Stimulated activated CD4-positive, alpha-beta T cell treated with anti-CD3 and anti-CD28 coated beads, Interleukin-15, amount 100 ng/mL, for 24 hours (primary cell): Measurements from ENCODE around the gene RETREG1.
A peak's percentile ranks its signal among the peaks of the same experiment; 100 is the strongest.
"Not testable (repeated sequence)": the region's sequence is repeated elsewhere in the genome, so short reads cannot be mapped to it uniquely, and the experiment has no call there.

Experiments
- DNase-seq: peaks from one replicate; pipeline ENCODE4 v3.0.0-alpha.2; 2020

Gene RETREG1, protein sequence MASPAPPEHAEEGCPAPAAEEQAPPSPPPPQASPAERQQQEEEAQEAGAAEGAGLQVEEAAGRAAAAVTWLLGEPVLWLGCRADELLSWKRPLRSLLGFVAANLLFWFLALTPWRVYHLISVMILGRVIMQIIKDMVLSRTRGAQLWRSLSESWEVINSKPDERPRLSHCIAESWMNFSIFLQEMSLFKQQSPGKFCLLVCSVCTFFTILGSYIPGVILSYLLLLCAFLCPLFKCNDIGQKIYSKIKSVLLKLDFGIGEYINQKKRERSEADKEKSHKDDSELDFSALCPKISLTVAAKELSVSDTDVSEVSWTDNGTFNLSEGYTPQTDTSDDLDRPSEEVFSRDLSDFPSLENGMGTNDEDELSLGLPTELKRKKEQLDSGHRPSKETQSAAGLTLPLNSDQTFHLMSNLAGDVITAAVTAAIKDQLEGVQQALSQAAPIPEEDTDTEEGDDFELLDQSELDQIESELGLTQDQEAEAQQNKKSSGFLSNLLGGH

DNA sequence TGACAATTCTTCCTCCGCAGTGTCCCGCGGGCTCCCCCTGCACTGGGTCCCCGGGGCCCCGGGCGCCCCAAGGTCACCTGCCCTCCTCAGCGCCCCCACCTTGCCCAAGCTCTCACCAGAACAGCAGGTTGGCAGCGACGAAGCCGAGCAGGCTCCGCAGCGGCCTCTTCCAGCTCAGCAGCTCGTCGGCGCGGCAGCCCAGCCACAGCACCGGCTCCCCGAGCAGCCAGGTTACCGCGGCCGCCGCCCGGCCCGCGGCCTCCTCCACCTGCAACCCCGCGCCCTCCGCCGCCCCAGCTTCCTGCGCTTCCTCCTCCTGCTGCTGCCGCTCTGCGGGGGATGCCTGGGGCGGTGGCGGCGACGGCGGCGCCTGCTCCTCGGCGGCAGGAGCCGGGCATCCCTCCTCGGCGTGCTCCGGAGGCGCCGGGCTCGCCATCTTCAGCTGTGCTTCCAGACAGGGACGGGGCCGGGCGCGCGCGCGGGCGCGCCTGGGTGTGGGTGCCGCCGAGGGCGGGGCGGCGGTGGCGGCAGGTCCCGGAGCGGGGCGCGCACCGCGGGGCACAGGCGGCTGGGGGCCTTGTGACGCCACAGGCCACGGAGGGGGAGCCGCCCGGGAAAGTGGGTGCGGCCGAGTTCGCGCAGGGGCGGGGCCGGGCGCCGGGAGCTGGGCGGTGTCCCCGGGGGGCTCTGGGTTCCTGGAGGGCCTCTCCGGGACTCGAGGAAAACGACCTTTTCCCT is at the start of gene RETREG1:
TSS of gene RETREG1 (minus strand) at position 462 of the 738 bp plus-strand sequence. CDS start at position 436, 26 bp downstream.
- DNase-seq: peak; percentile 87

DNA sequence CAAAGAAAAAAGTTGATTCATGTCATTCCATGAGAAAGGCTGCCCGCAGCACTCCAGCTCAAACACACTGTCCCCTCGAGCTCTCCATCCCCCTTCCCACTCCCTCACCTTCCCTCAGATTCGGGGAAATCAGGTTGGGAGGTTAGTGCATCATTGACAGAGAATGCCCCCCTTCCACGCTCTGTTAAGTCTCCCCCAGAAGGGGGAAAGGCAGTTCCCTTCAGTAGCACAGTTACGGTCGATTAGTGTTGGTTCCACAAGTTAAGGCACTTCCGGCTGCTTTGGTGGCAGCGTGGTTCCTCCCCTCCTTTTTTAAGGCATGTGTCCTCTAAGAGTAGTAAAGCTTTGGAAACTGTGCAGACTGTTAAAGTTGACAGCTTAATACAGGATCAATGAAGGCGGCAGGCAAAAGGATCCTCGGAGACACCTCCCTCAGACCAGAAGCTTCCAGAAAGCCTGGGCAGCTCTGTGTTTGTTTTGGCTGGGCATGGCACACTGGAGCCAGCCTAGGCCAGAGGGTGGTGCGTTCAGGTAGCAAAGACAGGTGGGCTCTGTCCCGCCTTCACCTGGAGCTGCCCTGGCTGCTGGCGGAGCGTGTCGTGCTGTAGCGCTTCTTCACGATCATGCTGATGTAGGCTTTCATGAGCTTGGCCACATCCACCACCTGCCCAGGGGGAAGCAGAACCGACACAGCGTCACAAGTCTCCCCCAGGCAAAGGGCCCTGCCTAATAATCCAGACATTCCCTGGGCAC is 49.5 kb upstream of the RETREG1 start:
- no peak for DNase-seq

DNA sequence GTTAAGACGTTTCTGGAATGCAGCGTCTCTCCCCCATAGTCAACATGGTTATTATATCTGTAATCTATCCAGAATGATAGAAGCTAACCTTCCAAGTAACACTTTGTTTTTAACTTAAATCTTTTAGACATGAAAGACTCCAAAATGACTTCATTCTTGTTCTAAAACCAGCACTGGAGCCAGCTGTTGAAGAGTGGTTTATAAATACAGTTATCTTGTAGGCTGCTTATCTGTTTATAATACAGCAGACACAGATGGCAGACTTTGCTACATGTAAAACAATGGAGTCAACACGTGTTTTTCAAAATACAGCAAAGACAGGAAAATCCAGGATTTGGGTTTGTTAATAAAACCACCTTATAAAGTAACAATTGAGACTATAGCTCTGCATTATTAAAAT is 48.8 kb upstream of the RETREG1 start:
- DNase-seq: no peak

DNA sequence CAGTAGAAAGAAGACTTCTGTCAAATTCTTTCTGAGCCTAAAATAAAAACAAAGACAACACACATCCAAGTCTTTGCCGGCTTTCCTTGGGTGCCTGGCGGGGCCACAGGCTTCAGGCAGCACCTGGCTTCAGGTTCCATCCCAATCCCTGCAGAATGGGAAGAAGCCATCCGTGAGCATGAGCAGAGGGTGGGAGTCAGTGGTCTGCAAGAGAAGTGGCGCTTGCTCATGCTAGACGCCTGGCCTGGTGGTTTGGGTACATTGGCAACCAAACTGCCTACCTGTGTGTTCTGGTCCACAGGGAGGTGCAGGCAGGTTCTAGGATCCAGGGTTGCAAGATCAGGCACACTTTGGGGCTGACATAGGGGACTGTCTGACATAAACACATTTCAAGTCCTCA is 47.6 kb upstream of the RETREG1 start:
- DNase-seq: no peak

DNA sequence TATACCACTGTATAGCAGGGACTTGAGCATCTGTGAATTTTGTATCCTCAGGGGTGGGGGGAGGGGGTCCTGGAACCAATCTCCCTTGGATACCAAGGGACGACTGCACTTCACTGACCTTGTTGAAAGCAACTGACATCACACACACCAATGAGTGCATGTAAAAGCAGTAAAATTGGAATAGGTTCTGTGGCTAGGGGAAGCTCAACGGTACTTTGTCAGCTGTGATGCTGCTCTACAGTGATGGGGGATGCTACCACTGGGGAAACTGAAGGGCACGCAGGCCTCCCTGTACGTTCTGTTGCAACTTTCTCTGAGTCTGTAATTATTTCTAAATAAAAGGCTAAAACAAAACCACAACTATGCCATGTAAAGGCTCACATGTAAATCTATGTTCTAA is 47.0 kb upstream of the RETREG1 start:
- DNase-seq: no peak

DNA sequence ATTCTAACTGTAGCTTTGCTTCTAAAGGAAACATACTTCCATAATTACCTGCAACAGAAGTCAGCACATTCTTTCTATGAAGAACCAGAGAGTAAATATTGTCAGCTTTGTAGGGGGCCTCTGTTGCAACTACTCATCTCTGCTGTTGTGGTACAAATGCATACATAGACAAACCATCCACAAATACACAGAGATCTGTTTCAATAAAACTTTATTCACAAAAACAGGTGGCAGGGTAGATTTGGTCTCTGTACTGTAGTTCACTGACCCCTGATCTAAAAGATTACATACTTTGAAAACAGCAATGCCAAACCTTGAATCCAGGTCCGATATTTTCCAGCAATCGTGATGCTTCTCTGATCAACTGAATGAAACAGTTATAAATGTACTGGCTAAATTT is 44.9 kb upstream of the RETREG1 start:
- no peak for DNase-seq

DNA sequence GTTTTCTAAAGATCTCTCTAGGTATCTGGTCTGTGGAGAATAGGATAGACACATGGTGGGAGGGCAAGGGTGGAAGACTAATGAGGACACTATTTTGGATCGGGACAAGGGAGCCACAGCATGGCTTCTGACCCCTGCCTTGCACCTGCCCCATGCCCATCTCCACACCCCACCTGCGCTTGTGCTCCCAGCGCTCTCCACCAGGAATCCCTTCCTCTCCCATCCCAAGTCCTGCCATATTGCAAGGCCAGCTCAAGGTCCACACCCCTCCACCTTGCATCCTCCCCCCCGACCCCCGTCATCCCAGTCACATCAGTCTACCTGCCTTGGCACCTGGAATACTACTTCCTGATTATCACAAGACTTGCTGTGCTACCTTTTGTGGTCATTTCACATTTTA is 44.2 kb upstream of the RETREG1 start:
- no peak for DNase-seq

DNA sequence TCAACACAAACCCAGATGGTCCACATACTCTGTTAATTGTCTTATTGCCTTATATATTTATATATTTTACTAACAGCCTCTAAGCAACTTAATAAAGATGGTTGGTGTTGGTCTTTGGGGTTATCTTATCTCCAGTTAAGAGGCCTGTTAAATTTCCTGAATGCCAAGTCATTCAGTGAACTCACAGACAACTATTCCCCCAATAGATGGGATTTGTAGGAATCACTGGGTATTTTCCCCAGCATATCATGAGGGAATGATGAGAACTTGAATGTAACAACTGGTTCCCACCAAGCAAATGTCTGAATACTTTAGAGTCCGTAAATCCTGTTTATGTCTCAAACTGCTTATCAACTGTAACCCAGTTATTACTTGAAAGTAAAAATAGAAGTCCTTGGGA is 42.7 kb upstream of the RETREG1 start:
- no peak for DNase-seq

DNA sequence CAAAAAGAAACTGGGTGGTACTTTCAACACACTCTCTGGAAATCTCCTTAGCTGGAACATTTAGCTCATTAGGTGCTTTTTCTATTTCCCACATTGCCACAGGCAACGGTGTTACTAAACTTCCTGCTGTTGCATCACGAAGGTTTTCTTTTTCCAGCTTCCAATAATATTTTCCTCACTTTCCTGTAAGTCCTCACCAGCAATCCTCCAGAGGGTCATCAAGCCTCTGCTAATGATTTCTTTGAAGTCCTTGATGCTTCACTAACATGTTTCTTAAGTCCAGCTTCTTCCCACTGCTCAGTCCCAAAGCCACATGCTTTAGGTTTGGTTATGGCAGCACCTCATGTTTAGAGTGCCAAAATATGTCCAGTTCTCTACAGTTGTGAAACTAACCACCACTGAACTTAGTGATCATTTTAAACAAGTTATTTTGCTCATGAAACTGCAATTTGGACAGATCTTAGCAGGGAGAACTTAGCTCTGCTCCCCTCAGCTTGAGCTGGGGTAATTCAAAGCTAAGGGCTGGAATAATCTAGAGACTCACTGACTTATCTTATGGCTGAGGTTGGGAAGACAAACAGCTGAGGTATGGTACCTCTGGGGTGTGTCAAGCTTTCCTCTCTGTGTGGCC is 39.9 kb upstream of the RETREG1 start:
- no peak for DNase-seq

DNA sequence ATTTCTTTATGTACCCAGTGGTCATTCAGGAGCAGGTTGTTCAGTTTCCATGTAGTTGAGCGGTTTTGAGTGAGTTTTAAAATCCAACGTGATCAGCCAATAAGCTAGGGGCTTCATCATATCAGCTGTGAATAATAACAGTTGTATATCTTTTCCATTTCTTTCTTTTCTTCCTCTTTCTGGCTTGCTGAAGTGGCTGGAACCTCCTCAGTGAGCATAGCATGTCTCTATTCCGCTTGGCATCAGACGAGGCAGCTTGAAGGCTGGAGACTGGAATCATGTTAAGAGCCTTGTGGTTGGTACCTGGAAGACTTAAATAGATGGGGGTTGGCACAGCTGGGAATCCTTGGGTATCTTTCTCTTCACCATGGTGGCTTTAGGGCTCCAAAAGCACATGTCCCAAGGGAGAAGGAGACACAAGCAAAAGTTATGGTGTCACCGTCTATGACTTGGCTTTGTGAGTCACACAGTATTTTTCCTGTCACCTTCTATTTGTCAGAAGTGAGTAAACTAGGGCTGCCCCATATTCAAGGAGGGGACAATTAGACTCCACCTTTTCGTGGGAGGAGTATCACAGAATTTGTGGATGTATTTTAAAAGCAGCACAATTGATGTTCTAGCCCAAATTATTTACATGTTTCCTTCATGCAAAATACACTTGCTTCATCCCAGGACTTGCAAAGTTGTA is 38.0 kb upstream of the RETREG1 start:
- no peak for DNase-seq

DNA sequence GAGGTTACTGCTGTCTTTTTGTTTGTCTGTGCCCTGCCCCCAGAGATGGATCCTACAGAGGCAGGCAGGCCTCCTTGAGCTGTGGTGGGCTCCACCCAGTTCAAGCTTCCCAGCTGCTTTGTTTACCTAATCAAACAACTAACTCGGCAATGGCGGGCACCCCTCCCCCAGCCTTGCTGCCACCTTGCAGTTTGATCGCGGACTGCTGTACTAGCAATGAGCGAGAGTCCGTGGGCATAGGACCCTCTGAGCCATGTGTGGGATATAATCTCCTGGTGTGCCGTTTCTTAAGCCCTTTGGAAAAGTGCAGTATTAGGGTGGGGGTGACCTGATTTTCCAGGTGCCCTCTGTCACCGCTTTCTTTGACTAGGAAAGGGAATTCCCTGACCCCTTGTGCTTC is 31.9 kb upstream of the RETREG1 start:
- not testable (repeated sequence) for DNase-seq

DNA sequence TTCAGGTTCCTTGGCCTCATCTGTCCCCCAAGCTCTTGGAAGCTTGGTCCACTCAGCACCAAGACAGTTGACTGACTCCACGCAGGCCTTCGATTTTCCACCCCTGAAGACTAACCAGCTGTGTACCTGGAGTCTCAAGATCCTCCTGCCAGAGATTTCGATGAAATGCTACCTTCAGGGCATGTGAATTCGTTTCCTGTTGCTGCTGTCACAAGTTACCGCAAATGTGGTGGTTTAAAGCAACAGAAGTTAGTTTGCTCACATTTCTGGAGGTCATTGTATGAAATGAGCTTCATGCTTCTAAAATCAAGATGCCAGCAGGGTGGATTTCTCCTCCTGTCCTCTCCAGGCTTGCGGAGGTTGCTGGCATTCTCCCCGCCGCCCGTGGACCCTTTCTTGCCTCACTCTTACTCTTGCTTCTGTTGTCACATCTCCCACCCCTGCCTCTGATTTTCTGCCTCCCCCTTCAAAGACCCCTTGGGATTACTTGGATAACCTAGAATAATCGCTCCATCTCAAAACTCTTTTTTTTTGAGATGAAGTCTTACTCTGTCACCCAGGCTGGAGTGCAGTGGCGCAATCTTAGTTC is 27.6 kb upstream of the RETREG1 start:
- DNase-seq: no peak

DNA sequence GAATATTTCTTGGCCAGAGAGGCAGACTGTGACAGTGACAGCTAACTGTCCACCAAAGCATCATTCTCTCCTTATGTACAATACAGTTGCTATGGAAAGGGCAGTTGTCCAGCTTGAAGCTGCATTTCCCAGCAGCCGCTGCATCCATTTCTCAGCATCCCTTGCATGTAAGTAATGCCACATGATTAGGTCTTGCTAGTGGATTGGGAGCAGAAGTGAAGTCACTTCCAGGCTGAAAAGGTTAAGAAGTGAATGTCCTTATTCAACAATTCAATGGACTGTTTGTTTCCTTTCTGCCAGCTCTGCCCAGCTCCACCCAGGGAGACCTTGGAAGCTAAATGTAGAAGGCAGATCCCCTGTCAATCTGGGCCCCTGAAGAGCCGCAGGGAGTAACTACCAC is 26.1 kb upstream of the RETREG1 start:
- DNase-seq: no peak

DNA sequence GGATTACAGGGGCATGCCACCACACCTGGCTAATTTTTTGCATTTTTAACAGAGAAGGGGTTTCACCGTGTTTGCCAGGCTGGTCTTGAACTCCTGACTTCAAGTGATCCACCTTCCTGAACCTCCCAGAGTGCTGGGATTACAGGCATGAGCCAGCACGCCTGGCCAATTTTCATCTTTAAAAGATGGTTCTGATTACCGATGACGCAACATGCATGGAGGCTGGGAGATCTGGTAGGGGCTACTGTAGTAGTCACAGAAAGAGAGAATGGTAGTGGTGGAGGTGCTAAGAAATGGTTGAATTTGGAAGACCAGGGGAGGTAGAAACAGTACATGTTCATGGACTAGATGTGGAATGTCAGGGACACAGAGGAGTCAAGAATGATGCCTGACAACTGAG is 22.4 kb upstream of the RETREG1 start:
- DNase-seq: no peak

DNA sequence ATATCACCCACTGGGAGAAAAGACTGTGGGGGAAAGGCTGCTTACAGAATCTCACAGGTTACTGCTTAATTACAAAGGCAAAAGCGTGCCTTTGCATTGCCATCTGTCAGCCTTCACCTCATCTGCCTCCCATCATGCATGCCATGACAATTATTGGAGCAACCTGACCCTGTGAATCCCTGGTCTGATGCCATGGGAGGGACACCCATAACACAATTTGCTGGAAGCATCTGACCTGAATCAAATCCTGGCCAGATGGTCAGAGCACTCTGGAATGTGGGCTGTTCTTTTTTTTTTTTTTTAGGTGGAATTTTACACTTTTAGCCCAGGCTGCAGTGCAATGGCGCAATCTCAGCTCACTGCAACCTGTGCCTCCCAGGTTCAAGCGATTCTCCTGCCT is 11.6 kb upstream of the RETREG1 start:
- DNase-seq: no peak

DNA sequence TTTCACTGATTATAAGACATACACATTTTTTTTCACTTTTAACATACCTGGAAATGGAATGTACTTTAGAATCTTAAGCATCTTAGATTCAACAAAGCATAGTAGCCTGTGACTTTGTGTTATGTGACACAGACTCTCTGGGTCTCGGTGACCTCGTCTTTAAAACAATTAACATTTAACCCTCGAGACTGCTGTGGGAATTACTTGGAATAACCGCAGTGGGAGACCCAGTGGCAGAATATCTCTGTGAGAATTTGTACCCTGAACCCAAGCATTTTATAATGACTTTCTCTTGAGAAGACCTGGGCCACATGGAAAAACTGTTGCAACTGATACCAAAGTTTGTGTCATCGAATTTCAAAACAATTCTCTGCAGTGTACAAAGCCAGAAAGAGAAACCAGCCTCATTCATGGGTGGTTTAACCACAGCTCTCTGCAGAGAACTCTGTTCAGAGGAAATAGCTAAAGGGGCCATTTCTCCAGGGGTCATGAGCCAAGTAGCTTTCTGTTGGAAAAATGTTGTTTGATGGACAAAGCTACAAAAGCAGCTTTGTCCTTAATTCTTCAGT is 10.0 kb upstream of the RETREG1 start:
- DNase-seq: peak; percentile 35

DNA sequence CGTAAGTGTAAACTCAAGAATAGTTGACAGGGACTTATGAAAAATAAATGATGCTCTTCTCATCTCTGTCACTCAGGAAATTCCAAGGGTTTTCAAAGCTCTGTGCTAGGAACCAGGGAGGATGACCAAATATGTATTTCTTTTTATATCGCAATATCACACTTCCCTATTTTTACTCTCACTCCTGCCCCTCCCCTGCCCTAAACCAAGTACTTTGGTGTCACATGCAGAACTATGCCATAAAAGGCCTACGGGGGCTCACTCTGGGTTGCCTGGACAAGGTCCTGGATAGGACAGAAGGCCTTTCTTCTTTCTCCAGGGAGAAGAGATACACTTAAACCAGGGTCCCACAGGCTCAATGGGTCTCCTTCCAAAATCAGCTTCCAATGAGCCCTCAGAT is 8.3 kb upstream of the RETREG1 start:
- no peak for DNase-seq

DNA sequence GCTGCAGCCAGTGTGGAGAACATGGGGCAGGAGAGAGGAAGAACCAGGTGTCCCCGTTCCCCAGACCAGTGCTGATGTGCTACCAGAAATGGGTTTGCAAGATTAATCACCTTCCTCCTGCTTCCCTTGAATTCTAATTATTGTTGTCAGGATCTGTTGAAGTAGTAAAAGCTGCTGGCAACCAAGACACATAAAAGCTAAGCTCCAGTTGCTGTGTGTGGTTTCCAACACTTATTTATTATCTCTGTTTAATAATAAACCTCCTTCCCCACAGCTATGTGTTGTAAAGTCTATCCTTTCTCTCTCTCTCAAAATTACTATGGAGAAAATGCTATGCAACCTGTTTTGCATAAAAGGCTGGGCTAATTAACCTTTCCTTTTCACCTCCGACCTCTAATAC is 2.3 kb upstream of the RETREG1 start:
- DNase-seq: no peak

DNA sequence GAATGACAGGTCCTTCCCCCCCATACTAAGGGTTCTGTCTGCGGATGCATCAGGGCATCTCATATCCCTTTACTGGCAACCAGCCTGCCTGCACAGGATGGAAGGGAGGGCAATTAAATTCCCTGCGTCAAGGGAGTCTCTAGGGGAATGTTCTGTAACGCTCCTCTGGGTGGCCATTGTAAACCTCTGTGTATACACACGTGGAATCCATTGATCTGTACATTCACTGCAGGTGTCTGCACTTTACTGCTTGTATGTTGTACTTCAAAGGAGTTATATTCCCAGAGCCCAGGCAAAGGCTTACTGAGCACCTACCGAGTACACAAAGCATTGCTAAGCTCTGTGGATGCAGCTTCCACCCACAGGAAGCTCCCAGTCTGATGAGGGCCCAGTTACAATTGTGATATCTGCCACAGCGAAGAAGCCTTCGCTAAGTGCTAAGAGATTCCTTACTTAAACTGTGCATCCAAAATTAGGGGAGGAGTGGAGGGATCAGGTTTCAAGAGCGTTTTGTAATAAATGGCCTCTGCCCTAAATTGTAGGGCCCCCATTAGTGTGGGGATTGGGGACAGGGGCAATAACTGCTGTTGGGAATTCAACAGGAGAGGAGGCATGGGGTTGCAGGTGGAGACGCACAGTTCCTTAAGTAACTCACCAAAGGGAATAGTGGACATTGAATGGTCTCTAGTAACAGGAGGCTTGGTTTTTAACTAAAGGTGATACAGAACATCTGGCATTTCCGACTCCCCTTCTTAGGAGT is 1.5 kb upstream of the RETREG1 start:
- DNase-seq: no peak

DNA sequence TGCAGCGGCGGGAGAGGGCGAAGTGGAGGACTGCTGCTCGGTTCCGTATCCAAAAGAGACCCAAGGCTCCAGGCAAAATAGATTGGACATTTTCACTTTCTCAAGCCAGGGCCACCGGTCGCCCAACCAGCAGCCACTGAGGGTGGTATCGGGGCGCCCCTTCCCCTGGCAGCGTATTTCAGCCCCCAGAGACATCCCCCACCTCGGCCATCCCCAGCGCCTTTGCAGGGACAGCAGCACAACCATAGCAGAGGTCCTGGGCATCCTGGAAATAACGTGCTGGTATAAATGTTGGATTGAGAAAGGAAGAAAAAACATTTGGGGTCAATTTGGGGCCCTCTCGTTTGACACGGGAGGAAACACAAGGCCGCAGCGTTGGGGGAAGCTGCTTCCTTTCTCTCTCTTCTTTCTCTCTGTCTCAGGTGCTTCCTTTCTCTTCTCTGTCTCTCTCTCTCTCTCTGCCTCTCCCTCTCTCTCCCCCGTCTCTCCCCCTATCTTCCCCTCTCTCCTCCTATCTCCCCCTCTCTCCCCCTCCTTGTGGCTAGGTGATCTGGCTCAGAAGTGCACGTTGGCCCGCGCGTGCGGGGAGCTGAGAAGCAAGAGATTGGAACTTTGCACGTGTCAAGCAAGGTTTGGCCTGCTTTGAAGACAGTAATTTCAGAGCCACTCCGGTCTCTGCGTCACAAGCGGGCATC is 624 bp upstream of the RETREG1 start:
- peak; percentile 68 for DNase-seq
